AG04450 (cell line): Measurements from ENCODE around the gene ZDHHC3. TPM values are rescaled to one million over a fixed set of nuclear protein-coding genes. Genes with fewer than 3 reads are reported as not detected.

Source experiments
- polyA plus RNA-seq: library from polyadenylated mRNA; depleted of rRNA; stranded (reverse); fragments of >200 nt; gene quantifications from 2 replicates; pipeline ENCODE4 v1.2.3, GENCODE V29; 2011; rRNA removed

The ZDHHC3 gene
- polyA plus RNA-seq, 1 experiment, result 92.7 TPM

Other genes with a start within 250 kb of the ZDHHC3 start
- 3.9 and 4.3 TPM in 2 replicates for gene ZNF501, start 246.5 kb downstream of the ZDHHC3 start, polyA plus RNA-seq
- gene KIAA1143, start 214.6 kb downstream of the ZDHHC3 start, polyA plus RNA-seq, result 14.0 and 19.6 TPM in 2 replicates
- gene KIF15, start 214.4 kb downstream of the ZDHHC3 start, polyA plus RNA-seq, result 2.1 and 3.6 TPM in 2 replicates
- gene TMEM42, start 114.3 kb downstream of the ZDHHC3 start, polyA plus RNA-seq, result 25.7 TPM in 2 replicates
- 0.02 and 0.12 TPM in 2 replicates for gene TGM4, start 101.6 kb downstream of the ZDHHC3 start, polyA plus RNA-seq
- 62.5 and 70.6 TPM in 2 replicates for gene EXOSC7, start 70 bp upstream of the ZDHHC3 start, polyA plus RNA-seq
- gene CLEC3B, start 50.1 kb upstream of the ZDHHC3 start, polyA plus RNA-seq, result 4.3 and 4.8 TPM in 2 replicates
- 13.6 and 17.8 TPM in 2 replicates for gene CDCP1, start 170.2 kb upstream of the ZDHHC3 start, polyA plus RNA-seq